Skeletal muscle cell (primary cell): ENCODE results near the gene GOLGA6D.
"Not testable (repeated sequence)": the region's sequence is repeated elsewhere in the genome, so short reads cannot be mapped to it uniquely, and the experiment has no call there.

Experiments
- DNase-seq: peaks from one replicate; pipeline ENCODE4 v3.0.0-alpha.2; 2010; ENCODE audit warnings: low read depth
- H3K4me3 ChIP-seq: 2 replicates; pipeline ENCODE4 v1.5.1; 2011; ENCODE audit warnings: low read depth, mild to moderate bottlenecking, control low read depth, low read length, moderate library complexity

The GOLGA6D gene, protein sequence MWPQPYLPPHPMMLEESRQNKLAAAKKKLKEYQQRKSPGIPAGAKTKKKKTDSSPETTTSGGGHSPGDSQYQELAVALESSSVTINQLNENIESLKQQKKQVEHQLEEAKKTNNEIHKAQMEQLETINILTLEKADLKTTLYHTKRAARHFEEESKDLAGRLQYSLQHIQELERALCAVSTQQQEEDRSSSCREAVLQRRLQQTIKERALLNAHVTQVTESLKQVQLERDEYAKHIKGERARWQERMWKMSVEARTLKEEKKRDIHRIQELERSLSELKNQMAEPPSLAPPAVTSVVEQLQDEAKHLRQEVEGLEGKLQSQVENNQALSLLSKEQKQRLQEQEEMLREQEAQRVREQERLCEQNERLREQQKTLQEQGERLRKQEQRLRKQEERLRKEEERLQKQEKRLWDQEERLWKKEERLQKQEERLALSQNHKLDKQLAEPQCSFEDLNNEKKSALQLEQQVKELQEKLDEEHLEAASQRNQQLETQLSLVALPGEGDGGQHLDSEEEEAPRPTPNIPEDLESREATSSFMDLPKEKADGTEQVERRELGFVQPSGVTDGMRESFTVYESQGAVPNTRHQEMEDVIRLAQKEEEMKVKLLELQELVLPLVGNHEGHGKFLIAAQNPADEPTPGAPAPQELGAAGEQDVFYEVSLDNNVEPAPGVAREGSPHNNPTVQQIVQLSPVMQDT

DNA sequence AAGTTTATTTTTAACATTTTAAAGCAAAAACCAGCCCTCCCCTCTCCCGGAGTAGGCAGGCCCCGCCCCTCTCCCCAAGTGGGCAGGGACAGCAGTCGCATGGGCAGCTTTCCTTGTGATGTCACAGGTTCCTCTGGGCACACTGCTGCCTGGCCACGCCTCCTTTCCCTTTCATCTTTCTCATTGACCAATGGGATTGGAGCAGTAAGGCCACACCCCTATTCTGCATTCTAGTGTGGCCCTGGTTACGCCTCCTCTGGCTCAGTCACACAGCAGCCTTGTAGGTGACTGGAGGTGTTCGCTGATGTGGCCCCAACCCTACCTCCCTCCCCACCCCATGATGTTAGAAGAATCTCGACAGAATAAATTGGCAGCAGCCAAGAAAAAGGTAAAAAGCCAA is at the start of gene GOLGA6D:
Gene GOLGA6D (plus strand): TSS at position 264 of the 400 bp plus-strand sequence. CDS start 41 bp downstream, at position 305.
- not testable (repeated sequence) for H3K4me3 ChIP-seq, DNase-seq

DNA sequence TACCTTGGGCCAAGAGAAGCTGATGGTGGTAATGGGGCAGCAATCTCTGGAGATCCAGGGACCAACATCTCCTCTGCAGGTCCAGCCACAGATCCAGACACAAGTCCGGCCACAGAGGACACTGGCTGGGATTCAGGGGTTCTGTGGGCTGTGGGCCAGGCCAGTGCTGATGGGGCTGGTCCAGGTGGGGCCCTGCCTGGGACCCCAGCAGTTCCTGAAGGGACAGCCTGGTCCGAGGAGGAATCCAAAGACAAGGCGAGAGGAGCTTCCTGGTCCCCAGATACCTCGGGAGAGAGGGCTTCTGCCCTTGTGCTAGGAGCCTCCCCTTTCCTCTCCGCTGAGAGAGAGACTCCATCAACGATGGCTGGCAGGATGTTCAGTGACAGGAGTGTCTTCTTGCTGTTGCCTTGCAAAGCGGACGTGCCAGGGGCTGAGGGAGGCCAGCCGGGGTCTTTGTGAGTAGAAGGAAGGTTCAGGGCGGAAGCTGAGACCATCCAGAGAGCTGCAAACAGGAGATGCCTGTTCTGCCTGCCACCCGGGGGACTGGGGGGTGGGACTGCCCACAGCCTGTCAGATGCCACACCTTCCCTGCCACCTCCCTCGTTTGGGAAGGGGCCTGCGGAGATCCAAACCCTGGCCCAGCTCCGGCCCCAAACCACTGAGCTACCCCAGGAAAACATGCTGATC is 49.0 kb upstream of the GOLGA6D start:
- no peak overlapping the region for H3K4me3 ChIP-seq
- DNase-seq: no peak

DNA sequence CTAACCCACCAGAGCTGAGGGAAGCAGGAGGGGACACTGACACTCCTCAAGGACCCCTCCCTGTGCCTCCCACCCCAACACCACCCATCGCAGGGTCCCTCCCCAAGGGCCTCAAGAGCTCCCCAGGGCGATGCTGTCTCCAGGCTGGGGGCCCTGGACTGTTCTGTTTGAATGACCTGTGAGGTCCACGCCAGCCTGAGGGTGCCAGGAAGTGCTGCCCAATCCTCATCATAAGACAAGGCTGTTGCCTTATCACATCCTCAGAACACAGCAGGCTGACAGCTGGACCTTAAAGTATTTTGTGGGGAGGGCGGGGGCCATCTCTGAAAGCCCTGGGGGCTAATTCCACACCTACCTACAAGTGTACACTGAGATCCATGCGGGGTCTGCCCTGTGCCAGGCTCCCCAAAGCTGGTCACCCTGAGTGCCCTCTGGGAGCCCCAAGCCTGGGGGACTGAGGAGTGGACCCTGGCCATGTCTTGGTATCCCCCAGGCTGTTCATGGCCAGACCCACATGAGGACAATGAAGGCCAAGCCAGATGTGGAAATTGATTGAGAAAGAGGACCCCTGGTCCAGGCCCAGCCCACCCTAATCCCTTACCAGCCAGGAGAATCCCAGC is 48.3 kb upstream of the GOLGA6D start:
- DNase-seq: no peak
- H3K4me3 ChIP-seq: no peak overlapping the region

DNA sequence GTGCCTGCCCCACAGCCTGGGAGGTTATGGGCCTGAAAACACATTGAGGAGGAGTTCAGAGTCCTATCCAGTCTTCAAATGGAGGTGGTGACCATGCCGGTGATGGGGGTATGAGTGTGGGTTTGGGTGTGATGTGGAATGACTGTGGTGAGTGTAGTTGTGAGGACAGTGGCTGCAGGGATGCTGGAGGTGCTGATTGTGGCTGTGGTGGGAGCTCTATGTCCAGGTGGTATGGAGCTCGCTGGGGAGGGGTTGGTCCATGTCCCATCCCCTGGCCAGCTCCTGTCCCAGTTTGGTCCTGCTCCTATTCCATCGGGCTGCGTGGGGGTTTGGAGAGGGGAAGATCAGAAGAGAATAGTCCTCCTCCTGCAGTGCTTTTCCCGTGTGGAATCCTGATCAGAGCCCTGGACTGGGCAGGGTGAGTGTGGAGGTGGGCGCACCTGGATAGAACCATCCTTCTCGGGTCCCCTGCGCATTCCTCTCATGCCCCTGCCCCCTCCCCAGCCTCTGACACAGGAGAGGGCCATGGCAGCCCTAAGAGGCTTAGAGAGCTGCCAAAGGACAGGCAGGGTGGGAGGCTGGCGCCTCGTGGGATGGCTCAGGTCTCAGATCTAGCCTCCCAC is 47.5 kb upstream of the GOLGA6D start:
- H3K4me3 ChIP-seq: no peak overlapping the region
- no peak for DNase-seq

DNA sequence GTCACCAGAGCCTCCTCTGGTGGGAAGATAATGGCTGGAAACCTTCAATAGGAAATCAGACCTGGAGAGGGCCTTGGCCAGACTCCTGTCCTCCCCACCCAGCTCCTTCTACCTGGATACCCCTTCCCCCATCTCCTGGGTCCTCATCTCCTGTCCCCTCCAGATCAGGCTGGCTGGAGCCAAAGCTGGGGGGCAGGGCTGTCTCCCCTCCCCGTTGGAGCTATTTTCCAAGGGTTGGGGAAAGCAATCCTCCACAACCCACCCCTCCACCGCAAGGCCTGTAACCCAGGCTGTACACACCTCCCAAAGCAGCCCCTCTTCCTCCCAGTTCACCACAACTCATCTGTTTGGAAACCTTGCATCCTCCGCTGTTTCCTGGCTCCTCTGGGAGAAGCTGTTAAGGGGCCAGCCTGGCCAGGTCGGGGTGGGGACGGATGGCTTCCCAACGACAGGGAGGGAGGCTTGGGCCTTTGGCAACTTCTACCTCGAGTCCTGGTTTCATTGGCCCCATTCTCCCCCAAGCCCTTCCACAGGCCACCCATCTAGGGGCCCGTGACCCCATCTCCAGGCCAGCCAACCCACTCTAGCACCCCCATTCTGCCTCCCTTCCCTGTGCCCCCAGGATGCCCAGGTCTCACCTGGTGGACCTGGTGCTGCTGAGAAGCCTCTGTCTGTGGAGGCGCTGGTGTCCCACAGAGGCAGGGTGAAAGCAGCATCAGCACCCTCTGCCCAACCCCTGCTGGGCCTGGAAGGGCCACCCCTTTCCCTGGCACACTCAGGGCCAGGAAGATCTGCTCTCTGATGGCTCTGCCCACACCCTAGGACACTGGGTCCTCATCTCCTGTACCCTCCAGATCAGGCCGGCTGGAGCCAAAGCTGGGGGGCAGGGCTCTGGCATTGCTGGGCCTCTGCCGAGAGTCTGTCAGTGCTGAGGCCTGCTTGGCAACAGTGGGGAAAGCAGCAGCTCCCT is 46.6 kb upstream of the GOLGA6D start:
- no peak for DNase-seq
- no peak overlapping the region for H3K4me3 ChIP-seq

DNA sequence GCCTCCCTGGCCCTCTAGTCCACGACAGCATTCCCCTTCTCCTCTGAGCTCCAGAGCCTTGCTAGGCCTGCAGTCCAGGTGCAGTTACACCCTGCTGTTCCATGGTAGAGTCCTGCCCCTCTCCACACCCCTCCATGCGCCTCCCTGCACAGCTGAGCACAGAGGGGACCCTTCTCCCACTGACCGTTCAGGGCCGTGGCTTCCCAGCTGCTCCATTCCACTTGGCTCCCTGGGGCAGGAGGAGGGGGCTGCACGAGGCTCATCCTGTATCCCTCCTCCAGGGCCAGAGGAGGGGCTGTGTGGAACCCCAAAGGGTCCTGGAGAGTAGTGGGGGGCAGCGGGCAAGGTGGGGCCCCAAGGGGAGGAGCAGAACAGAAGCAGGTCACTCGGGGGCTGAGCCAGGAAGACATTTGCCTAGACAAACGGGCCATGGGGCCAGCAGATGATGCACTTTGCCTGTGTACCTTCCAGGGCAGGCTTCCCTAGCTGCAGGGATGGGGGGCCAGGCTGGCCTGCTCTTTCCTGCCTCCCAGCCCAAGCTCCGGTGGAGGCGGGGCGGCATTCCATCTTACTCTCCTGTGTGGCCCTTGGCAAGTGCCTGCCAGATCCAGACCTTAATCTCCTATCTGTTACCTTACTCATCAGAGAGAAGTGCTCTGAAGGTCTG is 45.2 kb upstream of the GOLGA6D start:
- no peak overlapping the region for H3K4me3 ChIP-seq
- DNase-seq: no peak

DNA sequence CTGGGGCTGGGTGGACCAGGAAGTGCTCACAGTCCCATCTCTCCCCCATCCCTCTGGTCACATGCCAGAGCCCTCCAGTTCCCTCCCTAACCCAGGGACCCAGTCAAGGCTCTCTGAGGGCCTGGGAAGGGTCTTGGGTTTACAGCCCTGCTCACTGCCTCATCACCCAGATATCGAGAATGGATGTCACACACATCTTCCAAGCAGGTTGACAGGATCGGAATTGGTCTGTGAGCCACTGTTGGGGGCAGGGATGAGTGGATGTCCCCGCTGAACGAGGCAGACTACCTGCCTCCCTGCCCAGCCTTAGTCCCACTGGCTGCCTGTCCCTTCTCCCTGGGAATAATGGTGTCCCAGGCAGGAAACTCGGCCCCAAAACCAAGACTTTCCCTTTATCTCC is 44.5 kb upstream of the GOLGA6D start:
- no peak for DNase-seq
- no peak overlapping the region for H3K4me3 ChIP-seq

DNA sequence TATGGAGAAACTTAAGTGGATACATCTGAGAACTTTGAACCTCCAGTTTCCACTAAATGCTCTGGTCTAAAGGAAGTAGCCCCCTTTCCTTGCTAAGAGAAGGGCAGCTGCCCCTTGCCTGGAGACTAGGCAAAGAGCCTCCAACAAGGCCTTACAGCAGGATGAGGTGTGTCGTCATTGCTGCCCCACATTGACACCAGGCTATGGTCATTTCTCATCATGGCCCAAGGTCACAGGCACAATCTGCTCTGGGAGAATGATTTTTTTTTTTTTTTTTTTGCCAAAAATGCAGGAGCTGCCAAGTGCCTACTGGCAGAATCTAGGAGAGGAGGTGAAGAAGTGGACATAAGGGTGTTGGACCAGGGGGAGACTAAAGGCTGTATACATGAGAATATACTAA is 36.9 kb upstream of the GOLGA6D start:
- DNase-seq: not testable (repeated sequence)

DNA sequence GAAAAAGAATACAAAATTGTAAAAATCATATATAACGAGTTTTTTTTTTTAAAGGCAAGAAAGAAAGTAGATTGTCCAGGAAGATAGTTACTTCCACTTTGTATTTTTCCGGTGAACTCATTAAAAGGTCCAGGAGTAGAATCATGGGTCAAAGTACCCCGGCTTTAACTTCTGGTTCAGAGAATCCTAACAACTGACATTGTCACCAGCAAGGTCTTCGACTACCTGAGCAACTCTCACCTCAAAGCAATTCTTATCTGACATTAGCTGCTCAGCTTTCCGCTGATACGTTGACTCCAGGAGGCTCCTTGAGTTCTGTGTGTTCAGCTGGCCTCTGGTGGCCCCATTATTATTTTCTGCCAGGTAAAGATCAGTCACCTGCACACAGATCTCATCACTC is 33.6 kb upstream of the GOLGA6D start:
- not testable (repeated sequence) for DNase-seq, H3K4me3 ChIP-seq

More for the DNA sequence above, 36.9 kb upstream of the GOLGA6D start:
- H3K4me3 ChIP-seq: not testable (repeated sequence)

DNA sequence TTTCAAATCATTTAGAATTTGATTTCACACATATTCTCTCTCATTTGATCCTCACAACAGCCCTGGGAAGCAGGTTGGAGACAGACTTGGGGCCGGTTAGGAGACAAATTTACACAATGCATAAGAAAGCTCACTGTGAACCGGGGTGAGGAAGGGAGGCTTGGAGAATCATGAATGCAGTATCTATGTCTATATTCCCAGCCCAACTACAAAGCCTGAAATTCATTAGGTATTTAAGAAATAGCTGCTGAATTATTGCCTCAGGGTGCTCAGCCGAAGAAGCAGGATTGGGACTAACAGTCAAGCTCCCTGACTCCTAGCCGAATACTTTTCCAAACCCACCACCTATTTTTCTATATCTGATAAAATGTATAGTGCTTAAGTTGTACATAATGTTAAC is 32.9 kb upstream of the GOLGA6D start:
- DNase-seq: no peak
- no peak overlapping the region for H3K4me3 ChIP-seq

DNA sequence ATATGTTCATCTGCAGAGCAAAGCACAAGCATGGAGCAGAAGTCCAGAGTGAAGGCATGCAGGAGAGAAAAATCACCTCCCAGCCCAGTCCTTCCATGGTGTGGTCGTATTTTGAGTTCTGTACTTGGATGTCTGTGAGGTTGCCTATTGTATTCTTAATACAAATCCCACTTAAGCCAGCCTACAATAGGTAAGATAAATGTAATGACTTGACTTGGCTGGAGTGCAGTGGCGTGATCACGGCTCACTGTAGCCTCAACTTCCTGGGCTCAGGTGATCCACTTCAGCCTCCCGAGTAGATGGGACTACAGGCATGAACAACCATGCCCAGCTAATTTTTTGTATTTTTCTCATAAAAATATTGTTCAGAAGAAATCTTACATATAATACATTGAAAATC is 31.3 kb upstream of the GOLGA6D start:
- DNase-seq, H3K4me3 ChIP-seq: not testable (repeated sequence)

DNA sequence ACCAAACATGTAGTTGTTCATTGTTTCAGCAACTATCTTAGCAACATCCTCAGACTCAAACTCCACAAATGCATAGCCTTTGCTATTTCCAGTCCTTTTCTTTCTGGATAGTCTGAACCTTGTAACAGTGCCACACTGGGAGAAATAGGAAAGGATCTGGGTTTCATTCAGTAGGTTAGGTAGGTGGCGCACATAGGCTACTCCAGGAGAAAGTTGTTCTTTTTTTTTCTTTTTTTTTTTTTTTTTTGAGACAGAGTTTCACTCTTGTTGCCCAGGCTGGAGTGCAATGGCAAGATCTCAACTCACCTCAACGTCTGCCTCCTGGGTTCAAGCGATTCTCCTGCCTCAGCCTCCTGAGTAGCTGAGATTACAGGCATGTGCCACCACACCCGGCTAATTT is 30.4 kb upstream of the GOLGA6D start:
- not testable (repeated sequence) for H3K4me3 ChIP-seq

DNA sequence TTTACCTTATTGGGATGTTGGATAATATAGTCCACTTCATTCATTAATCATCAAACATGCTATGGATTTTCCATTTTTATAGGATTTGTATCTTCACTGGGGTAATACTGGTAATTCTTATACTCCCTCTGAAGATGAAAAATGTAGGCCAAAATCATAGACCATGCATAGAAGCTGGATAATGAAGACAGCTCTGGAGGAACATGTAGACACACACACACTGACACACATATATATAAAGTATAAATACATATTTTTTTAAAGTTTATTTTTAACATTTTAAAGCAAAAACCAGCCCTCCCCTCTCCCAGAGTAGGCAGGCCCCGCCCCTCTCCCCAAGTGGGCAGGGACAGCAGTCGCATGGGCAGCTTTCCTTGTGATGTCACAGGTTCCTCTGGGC is 24.6 kb upstream of the GOLGA6D start, which contains the start of gene GOLGA6C:
Gene GOLGA6C (plus strand): TSS at position 301 of the 400 bp plus-strand sequence. CDS start 265 bp downstream, outside the sequence.
- DNase-seq, H3K4me3 ChIP-seq: not testable (repeated sequence)

More for the DNA sequence above, 30.4 kb upstream of the GOLGA6D start:
- DNase-seq: not testable (repeated sequence)

DNA sequence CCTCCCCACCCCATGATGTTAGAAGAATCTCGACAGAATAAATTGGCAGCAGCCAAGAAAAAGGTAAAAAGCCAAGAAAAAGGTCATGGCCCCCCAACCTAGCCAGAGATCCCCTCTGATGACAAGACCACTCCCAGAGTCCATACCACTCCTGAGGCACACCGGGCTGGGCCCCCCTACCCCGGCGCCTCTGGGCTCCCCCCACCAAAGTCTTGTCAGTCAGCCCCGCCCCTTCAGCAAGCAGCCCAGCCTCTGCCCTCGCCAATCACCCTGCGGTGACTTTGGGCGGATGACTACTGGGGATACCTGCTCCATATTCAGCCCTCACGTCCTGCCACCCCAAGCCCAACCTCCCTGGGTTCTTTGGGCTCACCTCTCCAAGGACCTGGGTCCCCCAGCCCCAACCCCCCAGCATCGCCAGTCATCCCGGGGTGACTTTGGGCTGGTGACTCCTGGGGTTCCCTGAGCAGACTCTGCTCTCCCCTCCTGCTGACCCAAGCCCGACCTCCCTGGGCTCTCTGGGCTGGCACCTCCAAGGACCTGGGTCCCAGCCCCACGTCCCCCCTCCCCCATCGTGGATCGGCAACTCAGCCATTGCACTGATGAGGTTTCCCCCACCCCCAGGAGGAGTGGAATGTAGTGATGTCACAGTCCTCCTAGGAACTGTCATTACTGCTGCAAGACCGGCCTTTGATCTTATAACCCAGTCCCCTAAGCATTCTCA is 23.9 kb upstream of the GOLGA6D start:
- not testable (repeated sequence) for DNase-seq, H3K4me3 ChIP-seq

DNA sequence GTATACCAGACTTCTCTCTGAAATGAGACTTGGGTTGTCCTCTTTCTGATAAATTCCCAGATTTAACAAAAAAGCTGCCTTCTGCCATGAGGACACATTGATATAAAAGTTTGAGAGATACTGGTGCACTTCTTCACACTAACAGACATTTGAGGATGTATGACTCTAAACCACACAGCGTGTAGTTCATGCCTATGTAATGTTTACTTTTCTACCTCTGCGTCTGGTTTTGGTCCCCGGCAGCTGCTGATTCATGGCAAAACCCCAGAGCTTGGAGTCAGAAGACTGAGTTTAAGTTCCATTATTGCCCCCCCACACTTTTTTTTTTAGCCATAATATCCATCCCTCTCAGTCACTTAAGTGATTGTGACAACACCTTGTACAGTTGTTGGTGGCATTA is 22.8 kb upstream of the GOLGA6D start:
- DNase-seq: not testable (repeated sequence)

DNA sequence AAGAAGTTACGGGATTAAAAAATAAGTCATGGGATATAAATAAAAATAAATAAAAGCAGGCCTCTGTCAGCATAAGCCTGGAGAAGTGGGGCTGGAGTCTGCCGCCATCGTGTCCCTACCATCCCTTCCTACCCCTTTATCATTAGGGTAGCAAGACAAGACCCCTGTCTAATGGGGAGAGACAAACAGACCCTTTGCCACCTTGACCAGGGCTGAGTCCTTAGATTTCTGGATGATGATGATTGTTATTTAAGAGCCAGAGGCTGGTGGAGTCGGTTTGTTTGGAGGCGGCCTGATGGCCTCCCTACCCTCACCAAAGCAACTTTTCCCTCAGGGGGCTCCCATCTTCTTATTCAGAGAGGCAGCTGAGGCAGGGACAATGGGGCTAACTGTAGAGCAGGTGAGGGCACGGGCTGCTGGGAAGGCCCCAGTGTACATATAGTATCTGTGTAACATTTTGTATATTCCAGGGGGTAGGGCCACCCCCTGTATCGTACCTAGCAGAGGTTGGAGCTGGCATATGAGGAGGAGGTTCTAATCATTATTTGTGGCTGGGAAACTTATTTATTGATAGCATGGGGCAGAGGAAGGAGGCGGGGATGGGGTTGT is 8.8 kb upstream of the GOLGA6D start:
- H3K4me3 ChIP-seq, DNase-seq: not testable (repeated sequence)

More for the DNA sequence above, 22.8 kb upstream of the GOLGA6D start:
- H3K4me3 ChIP-seq: not testable (repeated sequence)
